ENCODE data around the gene FILIP1L.

Gene FILIP1L

DNA sequence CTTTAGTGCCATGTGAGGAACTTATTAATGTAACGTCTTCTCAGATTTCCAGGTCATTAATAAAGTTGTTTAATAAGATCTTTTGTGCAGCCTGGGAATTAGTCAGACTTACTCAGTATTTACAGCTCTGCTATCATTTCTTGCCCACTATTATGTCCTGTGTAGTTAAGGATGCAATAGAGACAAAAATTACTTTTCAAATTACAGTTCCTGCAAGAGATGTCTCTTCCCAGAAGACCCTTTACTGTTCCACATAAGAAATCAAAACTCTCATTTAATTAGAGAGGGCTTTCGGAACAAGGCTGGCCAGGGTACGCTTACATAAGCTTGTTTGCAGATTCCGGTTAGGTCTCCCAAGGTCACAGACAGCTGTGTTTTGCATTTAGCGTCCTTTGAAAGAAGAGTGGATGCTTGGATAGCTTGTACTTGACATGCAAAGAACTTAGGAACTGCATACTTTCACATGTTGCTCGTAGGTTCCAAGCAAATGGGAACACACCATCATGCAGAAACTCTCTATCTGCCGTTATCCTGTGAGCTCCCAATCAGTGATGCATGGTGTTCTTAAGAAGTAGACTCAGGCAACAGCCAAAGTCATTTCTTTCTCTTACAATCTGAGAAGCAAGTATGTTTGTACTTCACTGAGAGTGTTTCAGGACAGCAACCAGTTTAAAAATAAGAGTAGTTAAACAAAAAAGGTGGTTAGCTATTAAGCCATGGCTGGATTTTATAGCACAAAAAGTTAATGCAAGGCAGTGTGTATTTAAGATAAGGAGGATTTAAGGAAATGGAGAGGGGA, 37.4 kb downstream of the FILIP1L start:
- TF ChIP-seq TAF1 (IDR thresholded peaks at IDR 0.05; ENCODE audit: borderline replicate concordance, insufficient read depth, low read length) (no peak), SIN3A (IDR thresholded peaks at IDR 0.05; ENCODE audit: borderline replicate concordance, insufficient read depth, low read length) (no peak), POLR2AphosphoS5 (IDR thresholded peaks at IDR 0.05; ENCODE audit: low read depth, low read length) (no peak), FOXP2 (optimal IDR thresholded peaks at IDR 0.05; ENCODE audit: borderline replicate concordance, extremely low read depth, extremely low read length, insufficient read depth) (no peak)

GRCh38 chr3:100075851-100076730, 38.2 kb downstream of the FILIP1L start:
- TF ChIP-seq POLR2AphosphoS5 (IDR thresholded peaks at IDR 0.05; ENCODE audit: low read depth, low read length) (no peak), SIN3A (IDR thresholded peaks at IDR 0.05; ENCODE audit: borderline replicate concordance, insufficient read depth, low read length) (no peak), FOXP2 (optimal IDR thresholded peaks at IDR 0.05; ENCODE audit: borderline replicate concordance, extremely low read depth, extremely low read length, insufficient read depth) (no peak), TAF1 (IDR thresholded peaks at IDR 0.05; ENCODE audit: borderline replicate concordance, insufficient read depth, low read length) (no peak)
- TF ChIP-seq, protein P1, sequence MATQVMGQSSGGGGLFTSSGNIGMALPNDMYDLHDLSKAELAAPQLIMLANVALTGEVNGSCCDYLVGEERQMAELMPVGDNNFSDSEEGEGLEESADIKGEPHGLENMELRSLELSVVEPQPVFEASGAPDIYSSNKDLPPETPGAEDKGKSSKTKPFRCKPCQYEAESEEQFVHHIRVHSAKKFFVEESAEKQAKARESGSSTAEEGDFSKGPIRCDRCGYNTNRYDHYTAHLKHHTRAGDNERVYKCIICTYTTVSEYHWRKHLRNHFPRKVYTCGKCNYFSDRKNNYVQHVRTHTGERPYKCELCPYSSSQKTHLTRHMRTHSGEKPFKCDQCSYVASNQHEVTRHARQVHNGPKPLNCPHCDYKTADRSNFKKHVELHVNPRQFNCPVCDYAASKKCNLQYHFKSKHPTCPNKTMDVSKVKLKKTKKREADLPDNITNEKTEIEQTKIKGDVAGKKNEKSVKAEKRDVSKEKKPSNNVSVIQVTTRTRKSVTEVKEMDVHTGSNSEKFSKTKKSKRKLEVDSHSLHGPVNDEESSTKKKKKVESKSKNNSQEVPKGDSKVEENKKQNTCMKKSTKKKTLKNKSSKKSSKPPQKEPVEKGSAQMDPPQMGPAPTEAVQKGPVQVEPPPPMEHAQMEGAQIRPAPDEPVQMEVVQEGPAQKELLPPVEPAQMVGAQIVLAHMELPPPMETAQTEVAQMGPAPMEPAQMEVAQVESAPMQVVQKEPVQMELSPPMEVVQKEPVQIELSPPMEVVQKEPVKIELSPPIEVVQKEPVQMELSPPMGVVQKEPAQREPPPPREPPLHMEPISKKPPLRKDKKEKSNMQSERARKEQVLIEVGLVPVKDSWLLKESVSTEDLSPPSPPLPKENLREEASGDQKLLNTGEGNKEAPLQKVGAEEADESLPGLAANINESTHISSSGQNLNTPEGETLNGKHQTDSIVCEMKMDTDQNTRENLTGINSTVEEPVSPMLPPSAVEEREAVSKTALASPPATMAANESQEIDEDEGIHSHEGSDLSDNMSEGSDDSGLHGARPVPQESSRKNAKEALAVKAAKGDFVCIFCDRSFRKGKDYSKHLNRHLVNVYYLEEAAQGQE (IDR thresholded peaks at IDR 0.05; ENCODE audit: insufficient read depth in 1 of 2, low read depth in 2 of 2, low read length in 2 of 2) = no peak

DNA sequence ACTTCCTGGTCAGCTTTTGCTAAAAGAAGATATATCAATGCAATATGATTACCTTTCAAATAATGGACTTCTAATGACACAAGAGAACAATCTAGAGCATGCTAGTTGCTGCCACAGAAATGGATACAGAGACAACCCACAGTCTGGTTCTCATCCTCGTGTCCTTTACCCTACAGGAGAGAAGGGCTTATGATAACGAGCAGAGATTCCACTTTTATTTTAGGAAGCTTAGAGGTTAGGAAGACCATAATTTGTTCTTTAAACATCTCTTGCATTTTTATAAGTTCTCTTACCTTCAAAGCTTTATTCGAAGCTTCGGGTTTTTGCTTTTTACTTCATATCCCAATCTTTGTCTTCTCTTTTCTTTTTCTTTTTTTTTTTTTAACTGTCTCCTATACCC, 39.1 kb downstream of the FILIP1L start:
- TF ChIP-seq FOXP2 (optimal IDR thresholded peaks at IDR 0.05; ENCODE audit: borderline replicate concordance, extremely low read depth, extremely low read length, insufficient read depth) (no peak), SIN3A (IDR thresholded peaks at IDR 0.05; ENCODE audit: borderline replicate concordance, insufficient read depth, low read length) (no peak), TAF1 (IDR thresholded peaks at IDR 0.05; ENCODE audit: borderline replicate concordance, insufficient read depth, low read length) (no peak), POLR2AphosphoS5 (IDR thresholded peaks at IDR 0.05; ENCODE audit: low read depth, low read length) (no peak)
- TF ChIP-seq, protein P1 (IDR thresholded peaks at IDR 0.05; ENCODE audit: insufficient read depth in 1 of 2, low read depth in 2 of 2, low read length in 2 of 2) = no peak

- no peak for TF ChIP-seq TAF1 (IDR thresholded peaks at IDR 0.05; ENCODE audit: borderline replicate concordance, insufficient read depth, low read length)
- TF ChIP-seq POLR2AphosphoS5 (IDR thresholded peaks at IDR 0.05; ENCODE audit: low read depth, low read length) = no peak
These were observed 40.5 kb downstream of the FILIP1L start for GRCh38 chr3:100073714-100074307.

- TF ChIP-seq, protein P1 (IDR thresholded peaks at IDR 0.05; ENCODE audit: insufficient read depth in 1 of 2, low read depth in 2 of 2, low read length in 2 of 2) = no peak
- TF ChIP-seq FOXP2 (optimal IDR thresholded peaks at IDR 0.05; ENCODE audit: borderline replicate concordance, extremely low read depth, extremely low read length, insufficient read depth) = no peak
- TF ChIP-seq SIN3A (IDR thresholded peaks at IDR 0.05; ENCODE audit: borderline replicate concordance, insufficient read depth, low read length) = no peak
- TF ChIP-seq TAF1 (IDR thresholded peaks at IDR 0.05; ENCODE audit: borderline replicate concordance, insufficient read depth, low read length) = no peak
- TF ChIP-seq POLR2AphosphoS5 (IDR thresholded peaks at IDR 0.05; ENCODE audit: low read depth, low read length) = no peak
These were observed 41.1 kb downstream of the FILIP1L start for GRCh38 chr3:100073049-100073713.
